ENCODE results near the gene INPP4B. TPM values are rescaled to one million over a fixed set of nuclear protein-coding genes. Genes with fewer than 3 reads are reported as not detected.

INPP4B gene
- polyA plus RNA-seq, 1 experiment: 18.1 TPM

DNA sequence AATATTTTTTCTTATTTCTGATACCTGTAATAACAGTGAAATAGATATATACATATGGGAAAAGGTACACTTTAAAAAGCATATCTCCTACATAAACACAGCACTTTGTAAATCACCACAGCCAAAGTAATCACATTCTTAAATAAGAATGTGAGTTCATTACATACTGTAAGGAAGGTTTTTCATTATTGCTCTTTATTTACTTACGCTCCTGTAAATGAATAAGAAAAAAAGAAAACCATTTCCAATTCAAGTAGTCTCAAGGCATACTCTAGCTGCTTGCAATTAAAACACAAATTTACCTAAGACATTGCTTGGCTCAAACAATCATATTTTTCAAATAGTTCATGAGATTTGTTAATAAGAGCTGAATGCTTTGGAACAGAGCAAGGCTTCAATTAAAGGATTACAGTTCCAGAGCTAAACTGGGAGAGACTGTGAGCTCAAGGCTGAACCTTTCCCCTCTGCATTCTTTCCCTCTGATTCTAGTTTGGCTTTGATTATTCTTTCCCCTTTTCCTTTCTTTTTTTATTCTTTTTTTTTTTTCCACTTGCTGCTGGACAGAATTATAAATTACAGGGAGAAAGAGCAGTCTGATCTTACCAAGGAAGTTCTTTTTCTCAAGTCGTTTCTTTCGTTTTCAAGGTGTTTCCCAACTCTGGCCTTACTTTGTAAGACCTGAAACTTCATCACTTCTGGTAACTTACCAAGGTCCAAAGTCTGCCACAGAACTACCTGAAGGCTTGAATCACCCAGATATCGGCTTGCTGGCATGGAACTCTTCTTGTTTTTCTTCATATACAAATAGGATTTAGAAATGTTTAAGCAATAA, 278.3 kb downstream of the INPP4B start:
- POLR2A ChIA-PET: interaction anchor here (0.6 to 0.7 kb wide), 2 partner anchors 165 to 201 kb away, joined by 4 read pairs; no protein-coding TSS in a partner anchor
- DNase-seq (ENCODE audit: low read depth): no peak
- H3K27me3 ChIP-seq (ENCODE audit: control insufficient read depth, insufficient read depth, low read length): no peaks in the 10 kb centered on the region
- H3K36me3 ChIP-seq (ENCODE audit: control insufficient read depth, insufficient read depth, low read length): no peaks in the 10 kb centered on the region
- CTCF ChIA-PET: no interaction called here
- H3K4me3 ChIP-seq (ENCODE audit: low read depth, low read length): no peak overlapping the region
- TF ChIP-seq, protein P1, sequence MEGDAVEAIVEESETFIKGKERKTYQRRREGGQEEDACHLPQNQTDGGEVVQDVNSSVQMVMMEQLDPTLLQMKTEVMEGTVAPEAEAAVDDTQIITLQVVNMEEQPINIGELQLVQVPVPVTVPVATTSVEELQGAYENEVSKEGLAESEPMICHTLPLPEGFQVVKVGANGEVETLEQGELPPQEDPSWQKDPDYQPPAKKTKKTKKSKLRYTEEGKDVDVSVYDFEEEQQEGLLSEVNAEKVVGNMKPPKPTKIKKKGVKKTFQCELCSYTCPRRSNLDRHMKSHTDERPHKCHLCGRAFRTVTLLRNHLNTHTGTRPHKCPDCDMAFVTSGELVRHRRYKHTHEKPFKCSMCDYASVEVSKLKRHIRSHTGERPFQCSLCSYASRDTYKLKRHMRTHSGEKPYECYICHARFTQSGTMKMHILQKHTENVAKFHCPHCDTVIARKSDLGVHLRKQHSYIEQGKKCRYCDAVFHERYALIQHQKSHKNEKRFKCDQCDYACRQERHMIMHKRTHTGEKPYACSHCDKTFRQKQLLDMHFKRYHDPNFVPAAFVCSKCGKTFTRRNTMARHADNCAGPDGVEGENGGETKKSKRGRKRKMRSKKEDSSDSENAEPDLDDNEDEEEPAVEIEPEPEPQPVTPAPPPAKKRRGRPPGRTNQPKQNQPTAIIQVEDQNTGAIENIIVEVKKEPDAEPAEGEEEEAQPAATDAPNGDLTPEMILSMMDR (IDR thresholded peaks at IDR 0.05; ENCODE audit: insufficient read depth, low read depth, low read length): no peak

DNA sequence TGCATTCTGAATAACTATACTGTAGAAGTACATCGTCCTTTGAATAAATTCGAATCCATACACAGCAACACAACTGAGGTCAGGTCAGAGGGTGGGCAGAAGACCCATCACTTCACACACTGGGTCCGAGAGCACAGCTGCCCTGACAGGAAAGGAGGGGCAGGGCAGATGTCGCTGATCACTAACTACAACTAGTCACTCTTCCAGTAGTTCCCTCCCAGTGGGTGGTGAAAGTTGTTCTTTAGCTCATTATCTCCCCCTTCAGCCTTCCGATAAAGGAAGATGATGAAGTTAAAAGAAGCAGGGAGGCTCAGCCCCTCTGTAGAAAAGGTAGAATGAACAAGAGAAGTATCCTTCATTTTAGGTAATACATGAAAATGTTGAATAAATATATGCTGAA, 278.9 kb downstream of the INPP4B start:
- Histone ChIP-seq H3K36me3 (ENCODE audit: control insufficient read depth, insufficient read depth, low read length) (no peaks in the 10 kb centered on the region), H3K4me3 (ENCODE audit: low read depth, low read length) (no peak overlapping the region), H3K27me3 (ENCODE audit: control insufficient read depth, insufficient read depth, low read length) (no peaks in the 10 kb centered on the region)
- no peak for DNase-seq (ENCODE audit: low read depth)
- TF ChIP-seq, protein P1 (IDR thresholded peaks at IDR 0.05; ENCODE audit: insufficient read depth, low read depth, low read length): no peak
- ChIA-PET CTCF (interaction anchor here (0.9 kb wide), 1 partner anchor 10 kb away, joined by 3 read pairs; no protein-coding TSS in a partner anchor), POLR2A (interaction anchor here (0.6 kb wide), 1 partner anchor 200 kb away, joined by 4 read pairs; no protein-coding TSS in a partner anchor)

DNA sequence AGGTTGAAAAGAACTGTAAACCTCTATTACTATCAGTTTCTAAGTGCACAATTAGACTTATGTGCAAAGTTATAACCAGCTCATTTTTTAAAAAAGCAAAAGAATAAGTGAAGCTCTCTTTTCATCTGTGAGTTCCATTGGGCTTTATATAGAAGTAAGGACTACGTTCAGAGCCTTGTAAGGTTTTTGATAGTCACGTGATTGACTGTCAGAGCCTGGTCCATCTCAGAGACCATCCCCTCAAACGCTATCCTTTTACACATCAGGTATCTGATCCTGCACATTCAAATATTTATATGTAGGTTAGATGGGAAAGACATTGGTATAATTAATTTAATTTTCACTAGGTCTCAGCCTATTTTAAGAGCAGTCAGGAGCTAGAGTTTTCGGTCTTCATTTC, 279.3 kb downstream of the INPP4B start:
- DNase-seq (ENCODE audit: low read depth): no peak
- H3K4me3 ChIP-seq (ENCODE audit: low read depth, low read length): no peak overlapping the region
- H3K36me3 ChIP-seq (ENCODE audit: control insufficient read depth, insufficient read depth, low read length): no peaks in the 10 kb centered on the region
- H3K27me3 ChIP-seq (ENCODE audit: control insufficient read depth, insufficient read depth, low read length): no peaks in the 10 kb centered on the region
- CTCF ChIA-PET: interaction anchor here (0.9 kb wide), 1 partner anchor 10 kb away, joined by 3 read pairs; no protein-coding TSS in a partner anchor
- POLR2A ChIA-PET: no interaction called here
- TF ChIP-seq, protein P1 (IDR thresholded peaks at IDR 0.05; ENCODE audit: insufficient read depth, low read depth, low read length): no peak

DNA sequence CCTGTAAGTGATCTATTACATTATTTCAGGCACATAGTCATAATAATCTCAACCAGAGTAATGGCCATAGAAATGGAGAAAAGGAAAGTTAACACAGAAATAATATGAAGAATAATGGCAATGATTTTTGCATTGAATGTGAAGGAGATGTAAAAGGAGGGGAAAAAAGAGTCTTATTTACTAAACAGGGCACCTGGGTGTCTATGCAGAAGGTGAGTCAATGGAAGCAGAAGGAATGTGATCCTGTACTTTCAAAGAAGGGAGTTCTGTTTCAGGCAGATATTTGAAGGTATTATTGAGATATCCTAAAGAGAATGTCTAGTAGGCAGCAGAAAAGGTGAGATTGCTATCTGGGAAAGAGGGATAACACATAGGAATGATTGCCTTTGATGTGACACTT, 279.9 kb downstream of the INPP4B start:
- H3K4me3 ChIP-seq (ENCODE audit: low read depth, low read length): no peak overlapping the region
- no peak for DNase-seq (ENCODE audit: low read depth)
- no peaks in the 10 kb centered on the region for H3K27me3 ChIP-seq (ENCODE audit: control insufficient read depth, insufficient read depth, low read length)
- TF ChIP-seq, protein P1 (IDR thresholded peaks at IDR 0.05; ENCODE audit: insufficient read depth, low read depth, low read length): no peak
- H3K36me3 ChIP-seq (ENCODE audit: control insufficient read depth, insufficient read depth, low read length): no peaks in the 10 kb centered on the region
- ChIA-PET CTCF (interaction anchor here (0.8 kb wide), 1 partner anchor 185 kb away, joined by 4 read pairs; no protein-coding TSS in a partner anchor), POLR2A (no interaction called here)

DNA sequence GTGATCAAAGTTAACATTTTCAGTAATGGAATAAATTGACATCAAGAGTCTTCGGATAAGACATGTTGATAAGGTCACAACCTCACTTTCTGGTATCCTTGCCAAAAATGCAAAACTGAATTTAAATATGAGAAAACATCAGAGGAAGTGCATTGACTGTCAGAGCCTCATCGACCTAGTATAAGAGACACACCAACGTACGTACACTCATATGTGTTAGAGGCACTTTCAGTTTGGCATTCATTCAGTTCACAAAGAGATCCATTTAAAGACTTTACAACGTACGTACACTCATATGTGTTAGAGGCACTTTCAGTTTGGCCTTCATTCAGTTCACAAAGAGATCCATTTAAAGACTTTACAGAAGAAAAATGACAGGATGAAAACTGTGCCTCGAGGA, 280.3 kb downstream of the INPP4B start:
- Histone ChIP-seq H3K36me3 (ENCODE audit: control insufficient read depth, insufficient read depth, low read length) (no peaks in the 10 kb centered on the region), H3K4me3 (ENCODE audit: low read depth, low read length) (no peak overlapping the region), H3K27me3 (ENCODE audit: control insufficient read depth, insufficient read depth, low read length) (no peaks in the 10 kb centered on the region)
- CTCF ChIA-PET: interaction anchor here (0.8 kb wide), 1 partner anchor 186 kb away, joined by 4 read pairs; no protein-coding TSS in a partner anchor
- POLR2A ChIA-PET: no interaction called here
- no peak for DNase-seq (ENCODE audit: low read depth)
- TF ChIP-seq, protein P1 (IDR thresholded peaks at IDR 0.05; ENCODE audit: insufficient read depth, low read depth, low read length): no peak
